AG10803 (cell line): ENCODE results near the gene HNRNPAB.

Experiments used
- DNase-seq: peaks from one replicate; pipeline ENCODE4 v3.0.0; 2010; ENCODE audit warnings: low read depth
- H3K4me3 ChIP-seq: 2 replicates; pipeline ENCODE4 v1.5.1; 2011; ENCODE audit warnings: mild to moderate bottlenecking, low read length, control low read depth
- CTCF ChIP-seq: conservative IDR thresholded peaks from 2 replicates; pipeline ENCODE4 v1.5.1; 2011; ENCODE audit warnings: mild to moderate bottlenecking, low read length, control low read depth, inconsistent platforms

HNRNPAB gene

GRCh38 chr5:178216779-178217178 lies 12.4 kb downstream of the HNRNPAB start:
- DNase-seq, result no peak
- TF ChIP-seq CTCF, result no peak
- H3K4me3 ChIP-seq, result no peak overlapping the region

GRCh38 chr5:178218237-178218776 lies 14.0 kb downstream of the HNRNPAB start:
- DNase-seq, result no peak
- no peak for TF ChIP-seq CTCF
- no peak overlapping the region for H3K4me3 ChIP-seq

- DNase-seq, result no peak
- TF ChIP-seq CTCF, result no peak
- no peak overlapping the region for H3K4me3 ChIP-seq
Measured at GRCh38 chr5:178218827-178219226, 14.5 kb downstream of the HNRNPAB start.

- TF ChIP-seq CTCF, result no peak
- no peak for DNase-seq
- H3K4me3 ChIP-seq, result no peak overlapping the region
Measured at GRCh38 chr5:178221282-178221681, 16.9 kb downstream of the HNRNPAB start.

GRCh38 chr5:178221853-178222252 lies 17.5 kb downstream of the HNRNPAB start:
- H3K4me3 ChIP-seq, result no peak overlapping the region
- DNase-seq, result no peak
- no peak for TF ChIP-seq CTCF

- TF ChIP-seq CTCF, result no peak
- no peak for DNase-seq
Measured at GRCh38 chr5:178222292-178222691, 18.0 kb downstream of the HNRNPAB start.

GRCh38 chr5:178223196-178223773 lies 19.0 kb downstream of the HNRNPAB start:
- no peak overlapping the region for H3K4me3 ChIP-seq
- TF ChIP-seq CTCF, result no peak
- no peak for DNase-seq

More at GRCh38 chr5:178222292-178222691, 18.0 kb downstream of the HNRNPAB start:
- H3K4me3 ChIP-seq, result no peak overlapping the region
